HT-29 (cell line): ENCODE results near the gene CHRD. TPM values are rescaled to one million over a fixed set of nuclear protein-coding genes. Genes with fewer than 3 reads are reported as not detected.

Experiments used
- DNase-seq: peaks from one replicate; pipeline ENCODE4 v3.0.0-alpha.2; 2015; ENCODE audit warnings: low spot score
- total RNA-seq: library from RNA; depleted of rRNA; stranded (reverse); fragments of >200 nt; shearing (Covaris generic); gene quantifications from 2 replicates; pipeline ENCODE4 v1.2.3, GENCODE V29; 2014

The CHRD gene
- total RNA-seq, 1 experiment from 2014 or later: 3.4 TPM

DNA sequence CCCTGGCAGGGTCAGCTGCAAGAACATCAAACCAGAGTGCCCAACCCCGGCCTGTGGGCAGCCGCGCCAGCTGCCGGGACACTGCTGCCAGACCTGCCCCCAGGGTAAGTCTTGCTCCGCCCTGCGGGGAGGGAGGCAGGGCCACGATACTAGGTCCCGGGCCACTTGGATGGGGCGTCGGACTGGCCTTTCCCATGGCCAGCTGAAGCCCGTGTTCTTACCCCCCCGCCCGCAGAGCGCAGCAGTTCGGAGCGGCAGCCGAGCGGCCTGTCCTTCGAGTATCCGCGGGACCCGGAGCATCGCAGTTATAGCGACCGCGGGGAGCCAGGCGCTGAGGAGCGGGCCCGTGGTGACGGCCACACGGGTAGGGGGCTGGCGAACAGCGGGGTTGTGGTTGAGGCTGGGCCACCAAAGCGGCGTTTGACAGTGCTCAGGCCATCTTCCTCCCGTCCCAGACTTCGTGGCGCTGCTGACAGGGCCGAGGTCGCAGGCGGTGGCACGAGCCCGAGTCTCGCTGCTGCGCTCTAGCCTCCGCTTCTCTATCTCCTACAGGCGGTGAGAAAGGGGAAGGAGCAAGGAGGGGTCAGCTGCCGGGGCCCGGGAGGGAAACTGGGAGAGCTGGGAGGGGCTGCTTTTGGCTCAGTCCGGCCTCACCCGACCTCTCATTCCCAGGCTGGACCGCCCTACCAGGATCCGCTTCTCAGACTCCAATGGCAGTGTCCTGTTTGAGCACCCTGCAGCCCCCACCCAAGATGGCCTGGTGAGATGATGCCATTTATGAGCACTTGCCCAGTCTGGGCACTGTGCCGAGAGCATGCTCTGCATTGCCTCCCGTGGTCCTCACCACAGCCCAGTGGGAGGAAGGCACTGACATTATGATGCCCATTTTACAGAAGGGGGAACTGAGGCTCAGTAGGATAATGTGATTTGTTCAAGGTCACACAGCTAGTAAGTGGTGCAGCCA is 1.7 kb downstream of the CHRD start:
- no peak for DNase-seq

DNA sequence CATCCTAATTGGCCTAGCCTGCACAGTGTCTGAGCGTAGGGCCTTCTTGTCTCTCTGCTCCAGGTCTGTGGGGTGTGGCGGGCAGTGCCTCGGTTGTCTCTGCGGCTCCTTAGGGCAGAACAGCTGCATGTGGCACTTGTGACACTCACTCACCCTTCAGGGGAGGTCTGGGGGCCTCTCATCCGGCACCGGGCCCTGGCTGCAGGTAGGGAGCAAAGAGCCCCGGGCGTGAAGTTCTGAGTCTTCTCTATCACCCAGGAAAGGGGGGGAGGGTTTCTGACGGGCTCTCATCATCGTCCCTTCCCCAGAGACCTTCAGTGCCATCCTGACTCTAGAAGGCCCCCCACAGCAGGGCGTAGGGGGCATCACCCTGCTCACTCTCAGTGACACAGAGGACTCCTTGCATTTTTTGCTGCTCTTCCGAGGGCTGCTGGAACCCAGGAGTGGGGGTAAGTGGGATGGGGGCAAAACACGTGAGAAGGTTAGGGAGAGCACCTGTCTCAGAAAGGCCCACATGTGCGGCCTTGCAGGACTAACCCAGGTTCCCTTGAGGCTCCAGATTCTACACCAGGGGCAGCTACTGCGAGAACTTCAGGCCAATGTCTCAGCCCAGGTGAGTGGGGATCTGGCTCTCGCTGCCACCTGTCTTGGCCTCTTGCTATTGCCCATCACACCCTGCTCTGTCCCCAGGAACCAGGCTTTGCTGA is 2.6 kb downstream of the CHRD start:
- no peak for DNase-seq

DNA sequence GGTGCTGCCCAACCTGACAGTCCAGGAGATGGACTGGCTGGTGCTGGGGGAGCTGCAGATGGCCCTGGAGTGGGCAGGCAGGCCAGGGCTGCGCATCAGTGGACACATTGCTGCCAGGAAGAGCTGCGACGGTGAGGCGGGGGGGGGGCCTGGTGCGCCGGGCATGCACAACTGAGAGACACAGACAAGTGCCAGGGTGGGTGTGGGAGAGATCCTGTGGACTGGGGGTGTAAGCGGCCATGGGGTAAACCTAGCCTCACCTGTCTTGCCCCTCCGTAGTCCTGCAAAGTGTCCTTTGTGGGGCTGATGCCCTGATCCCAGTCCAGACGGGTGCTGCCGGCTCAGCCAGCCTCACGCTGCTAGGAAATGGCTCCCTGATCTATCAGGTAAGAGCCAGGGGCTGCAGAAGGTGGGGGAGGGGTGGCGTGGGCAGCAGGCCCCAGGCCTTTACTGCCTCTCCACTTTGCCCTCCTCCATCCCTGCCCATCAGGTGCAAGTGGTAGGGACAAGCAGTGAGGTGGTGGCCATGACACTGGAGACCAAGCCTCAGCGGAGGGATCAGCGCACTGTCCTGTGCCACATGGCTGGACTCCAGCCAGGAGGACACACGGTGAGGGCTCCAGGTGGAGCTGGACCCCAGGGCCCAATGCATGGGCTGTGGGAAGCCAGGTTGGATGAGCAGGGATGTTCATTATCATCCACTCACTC is 3.3 kb downstream of the CHRD start:
- DNase-seq: no peak

DNA sequence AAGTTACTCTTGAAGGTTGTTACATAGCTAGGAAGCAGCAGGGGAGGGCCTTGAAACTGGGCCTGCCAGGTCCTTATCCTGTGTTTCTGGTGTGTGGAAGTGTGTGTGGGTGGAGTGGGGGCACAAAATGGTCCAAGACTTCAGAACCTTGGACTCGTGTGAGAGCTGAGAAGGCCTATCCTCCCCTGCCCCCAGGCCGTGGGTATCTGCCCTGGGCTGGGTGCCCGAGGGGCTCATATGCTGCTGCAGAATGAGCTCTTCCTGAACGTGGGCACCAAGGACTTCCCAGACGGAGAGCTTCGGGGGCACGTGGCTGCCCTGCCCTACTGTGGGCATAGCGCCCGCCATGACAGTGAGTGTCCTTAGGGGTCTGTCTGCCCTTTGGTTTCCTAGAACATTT is 4.5 kb downstream of the CHRD start:
- no peak for DNase-seq

DNA sequence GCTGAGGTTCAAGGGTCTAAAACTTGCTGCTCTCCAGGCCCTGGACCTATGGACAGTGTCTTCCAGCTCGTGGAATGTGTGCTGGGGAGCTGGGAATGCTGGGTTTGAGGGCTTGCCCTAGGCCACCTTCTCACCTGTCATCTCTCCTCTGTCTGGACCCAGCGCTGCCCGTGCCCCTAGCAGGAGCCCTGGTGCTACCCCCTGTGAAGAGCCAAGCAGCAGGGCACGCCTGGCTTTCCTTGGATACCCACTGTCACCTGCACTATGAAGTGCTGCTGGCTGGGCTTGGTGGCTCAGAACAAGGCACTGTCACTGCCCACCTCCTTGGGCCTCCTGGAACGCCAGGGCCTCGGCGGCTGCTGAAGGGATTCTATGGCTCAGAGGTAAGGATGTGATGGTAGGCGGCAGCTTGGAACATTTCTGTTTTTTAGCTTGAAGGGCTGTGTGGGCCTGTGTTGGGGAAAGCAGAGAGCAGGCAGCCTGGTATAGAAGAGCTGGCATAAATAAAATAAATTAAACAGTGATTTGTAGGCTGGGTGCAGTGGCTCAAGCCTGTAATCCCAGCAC is 5.1 kb downstream of the CHRD start:
- no peak for DNase-seq

DNA sequence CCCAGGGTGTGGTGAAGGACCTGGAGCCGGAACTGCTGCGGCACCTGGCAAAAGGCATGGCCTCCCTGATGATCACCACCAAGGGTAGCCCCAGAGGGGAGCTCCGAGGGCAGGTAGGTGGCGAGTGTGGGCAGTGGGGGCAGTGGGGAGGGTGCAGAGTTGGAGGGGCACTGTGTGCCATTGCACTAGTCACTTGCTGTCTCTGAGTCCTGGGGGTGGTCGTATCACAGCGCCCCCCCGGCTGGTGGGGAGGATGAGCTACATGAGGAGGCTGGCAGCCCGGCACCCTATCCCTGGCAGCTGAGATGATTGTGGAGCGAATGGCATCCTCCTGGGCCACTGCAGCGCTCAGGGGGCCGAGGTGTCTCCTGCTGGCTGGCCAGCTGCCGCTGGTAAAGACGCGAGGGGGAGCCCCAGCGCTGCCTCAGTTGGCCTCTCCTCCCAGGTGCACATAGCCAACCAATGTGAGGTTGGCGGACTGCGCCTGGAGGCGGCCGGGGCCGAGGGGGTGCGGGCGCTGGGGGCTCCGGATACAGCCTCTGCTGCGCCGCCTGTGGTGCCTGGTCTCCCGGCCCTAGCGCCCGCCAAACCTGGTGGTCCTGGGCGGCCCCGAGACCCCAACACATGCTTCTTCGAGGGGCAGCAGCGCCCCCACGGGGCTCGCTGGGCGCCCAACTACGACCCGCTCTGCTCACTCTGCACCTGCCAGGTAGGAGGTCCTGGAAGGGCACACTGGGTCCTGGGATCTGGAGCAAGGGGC is 6.4 kb downstream of the CHRD start:
- no peak for DNase-seq

DNA sequence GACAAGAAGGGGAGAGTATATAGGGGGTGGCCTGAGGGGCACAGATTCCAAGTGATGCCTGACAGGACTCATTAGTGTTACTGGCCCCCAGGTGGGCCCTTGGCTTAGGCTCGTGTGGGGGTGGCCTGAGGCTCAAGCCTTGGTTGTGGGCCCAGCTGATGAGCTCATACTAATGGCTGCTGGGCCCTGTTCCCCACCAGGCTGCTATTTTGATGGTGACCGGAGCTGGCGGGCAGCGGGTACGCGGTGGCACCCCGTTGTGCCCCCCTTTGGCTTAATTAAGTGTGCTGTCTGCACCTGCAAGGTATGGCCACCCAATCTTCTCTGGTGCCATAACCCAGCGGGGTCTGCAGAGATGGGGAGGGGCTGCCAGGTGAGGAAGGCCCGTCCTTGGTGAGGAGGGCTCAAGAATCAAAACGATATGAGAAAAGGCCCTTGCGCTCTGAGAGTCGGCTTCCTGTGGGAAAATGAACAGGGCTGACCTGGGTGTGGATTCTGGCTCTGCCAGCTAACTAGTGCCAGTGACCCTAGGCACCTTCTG is 7.4 kb downstream of the CHRD start:
- no peak for DNase-seq

DNA sequence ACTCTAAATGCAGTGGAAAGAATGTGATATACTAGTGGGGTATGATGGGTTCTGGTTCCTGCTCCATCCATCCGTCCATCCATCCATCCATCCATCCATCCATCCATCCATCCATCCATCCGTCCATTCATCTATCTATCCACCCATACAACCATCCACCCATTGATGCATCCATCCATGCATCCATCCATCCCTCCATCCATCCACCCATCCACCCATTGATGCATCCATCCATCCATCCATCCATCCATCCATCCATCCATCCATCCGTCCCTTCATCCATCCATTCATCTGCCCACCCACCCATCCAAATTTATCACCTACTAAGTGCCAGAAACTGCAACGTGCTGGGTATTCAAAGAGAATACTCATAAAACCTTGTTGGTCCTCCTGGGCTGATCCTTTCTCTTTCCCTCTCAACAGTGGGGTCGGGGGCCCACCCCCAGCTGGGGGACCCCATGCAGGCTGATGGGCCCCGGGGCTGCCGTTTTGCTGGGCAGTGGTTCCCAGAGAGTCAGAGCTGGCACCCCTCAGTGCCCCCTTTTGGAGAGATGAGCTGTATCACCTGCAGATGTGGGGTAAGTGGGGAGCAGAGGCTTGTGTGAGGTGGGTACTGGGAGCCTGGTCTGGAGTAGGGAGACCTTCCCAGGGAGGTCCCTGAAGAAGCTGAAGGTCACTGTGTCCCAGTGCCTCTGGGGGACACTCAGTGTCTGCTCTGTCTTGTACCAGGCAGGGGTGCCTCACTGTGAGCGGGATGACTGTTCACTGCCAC is 8.5 kb downstream of the CHRD start:
- no peak for DNase-seq

DNA sequence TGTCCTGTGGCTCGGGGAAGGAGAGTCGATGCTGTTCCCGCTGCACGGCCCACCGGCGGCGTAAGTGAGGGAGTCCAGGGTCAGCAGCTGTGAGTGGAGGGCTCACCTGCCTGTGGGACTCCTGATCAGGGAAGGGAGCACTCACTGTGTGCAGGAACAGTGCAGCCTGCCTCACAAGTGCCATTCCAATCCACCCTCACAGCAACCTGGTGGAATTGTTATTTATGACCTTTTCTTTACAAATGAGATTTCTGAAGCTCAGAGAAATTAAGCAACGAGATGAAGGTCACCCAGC is 9.0 kb downstream of the CHRD start:
- DNase-seq: no peak

DNA sequence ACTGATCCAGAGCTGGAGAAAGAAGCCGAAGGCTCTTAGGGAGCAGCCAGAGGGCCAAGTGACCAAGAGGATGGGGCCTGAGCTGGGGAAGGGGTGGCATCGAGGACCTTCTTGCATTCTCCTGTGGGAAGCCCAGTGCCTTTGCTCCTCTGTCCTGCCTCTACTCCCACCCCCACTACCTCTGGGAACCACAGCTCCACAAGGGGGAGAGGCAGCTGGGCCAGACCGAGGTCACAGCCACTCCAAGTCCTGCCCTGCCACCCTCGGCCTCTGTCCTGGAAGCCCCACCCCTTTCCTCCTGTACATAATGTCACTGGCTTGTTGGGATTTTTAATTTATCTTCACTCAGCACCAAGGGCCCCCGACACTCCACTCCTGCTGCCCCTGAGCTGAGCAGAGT is 9.5 kb downstream of the CHRD start:
- DNase-seq: no peak

DNA sequence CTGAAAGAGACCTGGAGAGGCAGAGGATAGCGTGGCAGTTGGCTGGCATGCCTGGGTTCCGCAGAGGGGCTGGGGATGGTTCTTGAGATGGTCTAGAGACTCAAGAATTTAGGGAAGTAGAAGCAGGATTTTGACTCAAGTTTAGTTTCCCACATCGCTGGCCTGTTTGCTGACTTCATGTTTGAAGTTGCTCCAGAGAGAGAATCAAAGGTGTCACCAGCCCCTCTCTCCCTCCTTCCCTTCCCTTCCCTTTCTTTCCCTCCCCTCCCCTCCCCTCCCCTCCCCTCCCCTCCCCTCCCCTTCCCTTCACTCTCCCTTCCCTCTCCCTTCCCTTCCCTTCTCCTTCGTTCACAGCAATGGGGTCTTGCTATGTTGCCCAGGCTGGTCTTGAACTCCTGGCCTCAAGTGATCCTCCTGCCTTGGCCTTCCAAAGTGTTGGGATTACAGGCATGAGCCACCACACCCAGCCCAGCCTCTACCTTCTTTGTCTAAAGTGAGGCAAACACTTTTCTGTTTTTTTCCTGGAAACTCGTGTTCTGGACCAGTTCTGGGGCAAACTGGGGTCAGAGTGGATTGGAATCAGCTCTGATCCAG is 10.2 kb downstream of the CHRD start:
- no peak for DNase-seq

DNA sequence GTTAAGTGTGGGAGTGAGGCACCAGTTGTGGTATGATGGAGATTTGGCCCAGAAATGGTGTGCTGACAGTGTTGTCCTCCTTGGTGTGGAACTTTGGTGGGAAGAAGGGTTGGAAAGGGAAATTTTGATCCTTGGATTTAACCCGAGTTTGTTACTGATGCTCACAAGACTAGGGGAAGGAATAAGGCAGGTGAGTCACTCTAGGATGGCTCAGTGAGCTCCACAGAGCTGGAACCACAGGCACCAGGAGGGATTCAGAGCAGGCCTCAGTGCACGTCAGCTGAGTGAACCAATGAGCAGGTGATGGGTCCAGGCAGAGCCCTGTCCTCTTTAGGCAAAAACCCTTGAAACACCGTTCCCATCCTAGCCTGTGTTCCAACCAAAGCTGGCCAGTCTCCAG is 11.4 kb downstream of the CHRD start:
- DNase-seq: no peak

DNA sequence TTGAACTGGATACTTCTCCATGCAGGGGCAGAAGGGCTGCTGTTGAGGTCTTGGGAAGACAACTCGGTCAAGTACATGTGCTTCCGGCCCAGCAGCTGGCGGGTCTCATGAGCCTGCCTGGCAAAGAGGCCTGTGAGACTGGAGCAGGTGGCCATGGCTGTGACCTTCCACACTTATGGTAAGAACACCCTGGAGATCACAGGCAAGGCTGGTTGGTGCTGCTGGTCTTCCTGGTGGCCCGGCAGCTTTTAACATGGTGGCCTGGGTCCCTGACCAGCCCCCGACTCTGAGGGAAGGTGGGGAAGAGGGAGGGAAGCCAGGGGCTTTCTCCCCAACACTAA is 15.4 kb downstream of the CHRD start:
- no peak for DNase-seq

DNA sequence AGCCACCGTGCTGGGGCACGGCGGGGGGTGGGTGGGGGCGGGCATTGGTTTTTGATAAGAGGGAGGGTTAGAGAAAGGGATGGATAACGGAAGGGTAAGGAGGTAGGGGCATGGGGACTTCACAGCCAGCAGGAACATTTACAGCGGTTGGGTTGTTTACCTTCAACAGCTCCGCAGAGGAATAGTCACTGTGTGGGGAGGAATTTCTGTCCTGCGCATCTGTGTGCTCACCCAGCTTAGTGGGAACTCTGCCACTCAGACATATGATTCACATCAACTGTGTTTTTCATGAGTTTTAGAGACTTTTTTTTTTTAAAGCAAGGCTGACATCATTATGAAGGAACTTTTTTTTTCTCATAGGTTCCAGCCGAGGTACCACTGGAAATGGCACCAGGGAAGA is 19.6 kb downstream of the CHRD start:
- no peak for DNase-seq

DNA sequence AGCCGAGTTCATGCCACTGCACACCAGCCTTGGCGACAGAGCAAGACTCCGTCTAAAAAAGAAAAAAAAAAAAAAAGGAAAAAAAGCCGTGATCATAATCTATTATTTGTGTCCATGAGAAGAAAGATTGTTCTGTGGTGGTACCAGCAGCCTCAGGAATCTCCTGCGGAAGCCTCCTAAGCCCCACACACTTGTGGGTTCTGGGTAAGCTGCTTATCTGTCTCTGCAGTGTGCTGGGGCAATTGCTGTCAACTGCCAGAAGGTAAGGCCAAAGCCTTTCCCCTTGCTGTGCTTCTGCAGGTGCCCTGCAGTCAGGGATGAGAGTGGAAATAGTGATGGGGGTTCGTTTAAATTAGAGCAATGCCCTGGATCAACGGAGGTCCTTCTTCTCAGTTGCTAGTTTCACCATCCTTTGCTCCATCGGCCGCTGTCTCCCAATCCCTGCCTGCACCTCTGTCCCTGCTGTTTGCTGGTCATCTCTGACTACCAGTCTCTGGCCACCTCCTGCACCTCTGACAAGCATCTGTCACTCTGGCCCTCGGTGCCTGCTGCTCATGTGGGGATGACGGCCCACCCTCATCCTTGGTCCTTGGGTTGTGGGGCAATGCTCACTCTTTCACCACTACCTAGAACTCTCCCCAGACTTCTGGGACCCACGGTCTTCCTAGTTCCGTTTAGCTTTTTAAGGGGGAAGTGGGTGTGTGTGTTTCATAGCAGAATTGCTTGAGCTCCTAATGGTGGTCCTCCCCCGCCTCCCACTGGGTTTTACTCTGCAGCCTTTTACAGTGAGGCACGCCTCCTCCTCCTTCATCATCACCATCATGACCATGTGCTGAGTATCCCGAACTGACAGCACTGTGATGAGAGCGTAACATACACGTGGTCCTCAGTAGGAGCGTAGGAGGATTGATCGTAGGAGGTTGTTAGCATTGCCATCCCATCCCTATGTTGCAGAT is 25.5 kb downstream of the CHRD start:
- no peak for DNase-seq

DNA sequence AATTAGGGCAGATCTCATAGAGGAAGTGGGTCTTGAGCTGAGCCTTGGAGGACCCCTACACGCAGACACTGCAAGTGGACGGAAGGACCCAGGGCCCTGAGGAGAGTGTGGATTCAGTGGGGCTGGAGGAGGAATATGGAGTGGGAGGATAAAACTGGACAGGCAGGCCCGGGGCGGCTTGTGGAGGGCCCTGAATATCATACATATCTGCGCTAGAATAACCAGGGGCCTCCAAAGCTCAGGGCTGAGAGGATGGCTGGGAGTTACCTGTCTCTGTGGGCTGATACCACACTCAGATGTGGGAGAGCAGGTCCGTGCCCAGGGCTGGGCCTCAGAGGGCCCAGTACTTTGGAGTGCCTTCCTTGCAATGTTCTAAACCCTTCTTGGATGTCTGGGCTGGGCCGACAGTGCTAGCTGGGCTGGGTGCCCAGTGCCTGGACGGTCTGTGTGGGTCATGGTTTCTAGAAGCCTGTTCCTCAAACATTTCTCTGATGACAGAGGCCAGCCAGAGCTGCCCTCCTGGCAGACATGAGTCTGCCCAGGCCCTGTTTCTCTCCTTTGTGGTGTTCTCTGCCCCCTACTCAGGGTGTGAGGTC is 29.6 kb downstream of the CHRD start:
- no peak for DNase-seq

DNA sequence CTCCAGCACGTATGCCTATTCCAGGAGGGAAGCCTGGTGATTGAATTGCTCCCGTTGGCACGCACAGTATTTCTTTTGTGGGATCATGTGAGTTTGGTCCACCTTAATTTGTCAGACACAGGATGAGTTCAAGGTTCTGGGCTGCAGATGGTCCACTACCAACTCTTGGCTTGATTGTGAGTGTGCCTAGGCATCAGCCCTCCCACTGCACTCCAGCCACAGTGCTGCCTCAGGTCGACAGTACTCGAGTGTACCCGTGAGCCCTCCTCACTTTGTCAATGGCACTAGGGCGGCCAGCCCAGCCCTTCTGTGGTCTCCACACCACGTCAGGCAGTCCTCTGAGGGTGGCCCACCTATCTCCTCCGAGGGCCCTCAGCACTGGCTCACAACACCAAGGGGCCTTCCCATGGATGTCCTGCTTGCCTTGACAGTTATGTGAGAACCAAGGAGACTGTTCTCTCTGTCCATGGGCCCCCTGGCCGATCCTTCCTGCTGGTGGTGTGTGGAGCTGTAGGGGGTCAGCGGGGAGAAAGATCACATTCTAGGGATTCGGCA is 30.2 kb downstream of the CHRD start:
- no peak for DNase-seq
